NT2/D1 (cell line): ENCODE measurements around the gene DCLK1.

Experiments used
- SUZ12 ChIP-seq: IDR thresholded peaks from 2 replicates; pipeline ENCODE4 v1.6.1; 2011; ENCODE audit not compliant: insufficient read length, insufficient read depth; ENCODE audit errors: extremely low read depth
- YY1 ChIP-seq: IDR thresholded peaks from 2 replicates; pipeline ENCODE4 v1.6.1; 2011; ENCODE audit not compliant: insufficient read length, insufficient read depth
- ZNF274 ChIP-seq: IDR thresholded peaks from 2 replicates; pipeline ENCODE4 v1.6.1; 2011; ENCODE audit warnings: mild to moderate bottlenecking, low read depth, low read length

DNA sequence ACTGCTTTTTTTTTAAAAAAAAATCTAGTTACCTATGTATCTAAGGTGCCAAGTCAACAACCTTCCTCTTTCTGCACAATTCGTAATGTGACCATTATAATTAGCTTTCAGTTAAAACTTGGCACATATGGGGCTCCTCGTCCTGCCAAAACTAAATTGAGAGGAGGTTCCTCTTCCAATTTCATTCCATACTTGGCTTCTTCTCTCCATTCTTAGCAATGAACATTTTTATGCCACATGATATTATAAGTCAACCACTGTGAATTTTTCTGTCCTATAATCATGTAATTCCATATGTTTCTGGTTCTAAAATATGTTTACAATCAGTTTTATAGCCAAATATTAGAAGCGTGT lies 177.0 kb downstream of the DCLK1 start:
- TF ChIP-seq ZNF274, result no peak
- no peak for TF ChIP-seq SUZ12
- no peak for TF ChIP-seq YY1
